Thoracic aorta (tissue), 2 donors: ENCODE measurements around the gene MMGT1. TPM values are rescaled to one million over a fixed set of nuclear protein-coding genes. Genes with fewer than 3 reads are reported as not detected.
A peak's percentile ranks its signal among the peaks of the same experiment; 100 is the strongest.

Experiments used
- ATAC-seq: fragments of 150-250 bp; one replicate; pipeline ENCODE4 v1.8.0; 2017; ENCODE audit warnings: low read depth; ENCODE audit not compliant: insufficient number of reproducible peaks, low FRiP score
- DNase-seq: peaks from one replicate; pipeline ENCODE4 v3.0.0-alpha.2; 2020; ENCODE audit warnings: low spot score
- H3K27ac ChIP-seq, 2 donors: fragments of 200-600 bp; sonication (generic); 1 replicate in 1 of 2; 2 replicates in 1 of 2; pipeline ENCODE4 v1.5.1; 2016; ENCODE audit warnings: mild to moderate bottlenecking in 2 of 2, moderate library complexity in 2 of 2
- H3K27me3 ChIP-seq: fragments of 200-600 bp; sonication (generic); replicated peaks from 2 replicates; pipeline ENCODE4 v1.6.0; 2016; ENCODE audit warnings: mild to moderate bottlenecking; ENCODE audit not compliant: insufficient read depth
- H3K36me3 ChIP-seq: fragments of 200-600 bp; sonication (generic); one replicate; pipeline ENCODE4 v1.5.1; 2016
- H3K4me1 ChIP-seq, 2 donors: fragments of 200-600 bp; sonication (generic); 1 replicate in 1 of 2; 2 replicates in 1 of 2; pipeline versions ENCODE4 v1.5.1 to v1.6.0; 2016; ENCODE audit warnings: low read depth in 2 of 2, mild to moderate bottlenecking in 1 of 2; ENCODE audit not compliant: control insufficient read depth in 1 of 2
- H3K4me3 ChIP-seq: fragments of 200-600 bp; sonication (generic); 2 replicates; pipeline ENCODE4 v1.5.1; 2016; ENCODE audit warnings: mild to moderate bottlenecking
- H3K9me3 ChIP-seq: fragments of 200-600 bp; sonication (generic); 2 replicates; pipeline ENCODE4 v1.5.1; 2016
- CTCF ChIP-seq: fragments of 200-600 bp; sonication (generic); IDR thresholded peaks from one replicate; pipeline ENCODE4 v1.5.1; 2019; ENCODE audit warnings: antibody characterized with exemption
- total RNA-seq, 2 donors: library from RNA; depleted of rRNA; stranded (reverse); fragments of >200 nt; gene quantifications; one replicate each; pipeline versions ENCODE4 v1.1.0 to v1.2.3, GENCODE V29; 2016

Gene MMGT1
- total RNA-seq, 2 donors from 2014 or later, result 26.3 to 30.3 TPM

GRCh38 chrX:135975421-135975820, 1.6 kb upstream of the MMGT1 start:
- DNase-seq, result no peak
- Histone ChIP-seq H3K4me3 (no peak overlapping the region), H3K9me3 (no peaks in the 10 kb centered on the region), H3K27me3 (no peaks in the 10 kb centered on the region), H3K27ac (no peak overlapping the region), H3K36me3 (no peaks in the 10 kb centered on the region), H3K4me1 (peaks cover 6 to 10% of the 10 kb centered on the region in 2 donors)
- ATAC-seq, result no peak
- no peak for TF ChIP-seq CTCF

GRCh38 chrX:135974279-135974856, 580 bp upstream of the MMGT1 start:
- Histone ChIP-seq H3K36me3 (no peaks in the 10 kb centered on the region), H3K4me1 (peaks cover 6 to 10% of the 10 kb centered on the region in 2 donors), H3K9me3 (no peaks in the 10 kb centered on the region), H3K27me3 (no peaks in the 10 kb centered on the region), H3K4me3 (peak overlapping the region; percentile 70), H3K27ac (peak overlapping the region in 1 of 2 donors; percentile 57)
- ATAC-seq (peak; percentile 36), DNase-seq (peak; percentile 24)
- TF ChIP-seq CTCF, result no peak

DNA sequence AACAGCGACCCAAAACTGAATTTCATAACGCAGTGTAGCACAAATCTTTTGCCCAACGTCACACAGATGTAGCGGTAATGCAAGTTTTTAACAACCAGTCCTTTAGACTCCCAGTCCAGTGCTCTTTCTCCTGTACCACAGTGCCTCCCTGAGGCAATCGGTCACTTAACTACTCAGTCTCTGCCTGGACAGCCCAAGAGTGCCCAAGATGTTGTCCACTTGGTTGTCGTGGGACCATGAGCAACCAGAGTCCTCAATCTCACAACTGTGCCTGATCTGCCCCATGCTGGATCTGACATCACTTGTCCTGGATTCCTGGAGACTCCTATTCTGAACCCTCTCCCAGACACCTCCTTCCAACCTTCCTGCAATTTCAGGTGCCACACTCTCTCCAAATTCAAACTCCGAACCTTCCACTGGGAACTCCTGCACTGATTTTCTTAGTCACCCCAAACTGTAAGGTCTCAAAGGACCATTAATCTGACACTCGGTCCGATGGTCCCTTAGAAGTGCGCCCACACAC, 702 bp downstream of the MMGT1 start:
- no peaks in the 10 kb centered on the region for H3K36me3 ChIP-seq
- H3K27me3 ChIP-seq, result no peaks in the 10 kb centered on the region
- H3K4me3 ChIP-seq, result peak overlapping the region; percentile 96
- no peak for TF ChIP-seq CTCF
- peaks cover 6 to 10% of the 10 kb centered on the region in 2 donors for H3K4me1 ChIP-seq
- peak; percentile 21 for ATAC-seq
- no peaks in the 10 kb centered on the region for H3K9me3 ChIP-seq
- H3K27ac ChIP-seq, result peak overlapping the region; percentile 90 to 95
- DNase-seq, result no peak

GRCh38 chrX:135951291-135951690, 22.5 kb downstream of the MMGT1 start:
- Histone ChIP-seq H3K4me3 (no peak overlapping the region), H3K36me3 (no peaks in the 10 kb centered on the region), H3K27ac (no peak overlapping the region), H3K27me3 (no peaks in the 10 kb centered on the region), H3K4me1 (no peaks in the 10 kb centered on the region), H3K9me3 (no peaks in the 10 kb centered on the region)
- TF ChIP-seq CTCF, result no peak
- no peak for DNase-seq
- no peak for ATAC-seq

DNA sequence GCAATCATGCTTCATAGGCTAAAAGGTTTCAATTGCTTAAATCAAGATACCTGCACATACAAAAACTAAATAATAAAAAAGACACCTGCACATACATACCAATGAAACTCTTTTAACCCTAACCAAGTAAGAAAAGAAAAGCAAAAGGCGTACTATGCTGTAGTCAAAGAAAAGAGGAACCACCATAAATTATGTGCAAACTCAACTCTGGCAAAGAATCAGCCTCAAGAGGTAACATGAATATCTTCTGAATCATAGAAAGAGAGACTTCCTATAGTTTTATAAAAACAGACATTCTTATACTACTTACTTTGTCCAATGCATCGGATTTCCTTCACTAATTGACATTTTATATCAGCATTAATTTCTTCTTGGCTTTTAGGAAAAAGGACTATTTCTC, 29.3 kb downstream of the MMGT1 start:
- no peak for TF ChIP-seq CTCF
- no peak overlapping the region for H3K27ac ChIP-seq
- no peak for DNase-seq
- no peaks in the 10 kb centered on the region for H3K27me3 ChIP-seq
- H3K9me3 ChIP-seq, result no peaks in the 10 kb centered on the region
- no peak for ATAC-seq
- no peaks in the 10 kb centered on the region for H3K36me3 ChIP-seq
- no peaks in the 10 kb centered on the region for H3K4me1 ChIP-seq
- no peak overlapping the region for H3K4me3 ChIP-seq
